Vagina (tissue), 2 donors: ENCODE data around the gene QRFP.

Source experiments
- POLR2A ChIP-seq, 2 donors: fragments of 450-650 bp; IDR thresholded peaks; one replicate each; pipeline ENCODE4 v1.6.1; 2017; ENCODE audit warnings: antibody characterized with exemption in 2 of 2, mild to moderate bottlenecking in 2 of 2, moderate library complexity in 2 of 2
- POLR2AphosphoS5 ChIP-seq, 2 donors: sonication (generic); formaldehyde crosslinking; IDR thresholded peaks; one replicate each; pipeline ENCODE4 v1.9.0; 2017; ENCODE audit warnings: antibody characterized with exemption in 2 of 2, mild to moderate bottlenecking in 2 of 2, low read depth in 1 of 2; ENCODE audit not compliant: insufficient read depth in 1 of 2
- TF ChIP-seq, protein P1 (sequence below), 3 experiments: fragments of 450-650 bp in 2 of 3; fragments of 200-600 bp in 1 of 3; sonication (generic) in 1 of 3; IDR thresholded peaks; one replicate each; pipeline ENCODE4 v1.5.1; 2017 to 2019; ENCODE audit warnings: antibody characterized with exemption in 3 of 3, mild to moderate bottlenecking in 2 of 3, moderate library complexity in 2 of 3

GRCh38 chr9:130908146-130908877 lies 11.7 kb upstream of the QRFP start:
- TF ChIP-seq, protein P1, sequence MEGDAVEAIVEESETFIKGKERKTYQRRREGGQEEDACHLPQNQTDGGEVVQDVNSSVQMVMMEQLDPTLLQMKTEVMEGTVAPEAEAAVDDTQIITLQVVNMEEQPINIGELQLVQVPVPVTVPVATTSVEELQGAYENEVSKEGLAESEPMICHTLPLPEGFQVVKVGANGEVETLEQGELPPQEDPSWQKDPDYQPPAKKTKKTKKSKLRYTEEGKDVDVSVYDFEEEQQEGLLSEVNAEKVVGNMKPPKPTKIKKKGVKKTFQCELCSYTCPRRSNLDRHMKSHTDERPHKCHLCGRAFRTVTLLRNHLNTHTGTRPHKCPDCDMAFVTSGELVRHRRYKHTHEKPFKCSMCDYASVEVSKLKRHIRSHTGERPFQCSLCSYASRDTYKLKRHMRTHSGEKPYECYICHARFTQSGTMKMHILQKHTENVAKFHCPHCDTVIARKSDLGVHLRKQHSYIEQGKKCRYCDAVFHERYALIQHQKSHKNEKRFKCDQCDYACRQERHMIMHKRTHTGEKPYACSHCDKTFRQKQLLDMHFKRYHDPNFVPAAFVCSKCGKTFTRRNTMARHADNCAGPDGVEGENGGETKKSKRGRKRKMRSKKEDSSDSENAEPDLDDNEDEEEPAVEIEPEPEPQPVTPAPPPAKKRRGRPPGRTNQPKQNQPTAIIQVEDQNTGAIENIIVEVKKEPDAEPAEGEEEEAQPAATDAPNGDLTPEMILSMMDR (IDR thresholded peaks at IDR 0.05) = no peak
- TF ChIP-seq POLR2A (IDR thresholded peaks at IDR 0.05) (no peak), POLR2AphosphoS5 (IDR thresholded peaks at IDR 0.05; ENCODE audit: insufficient read depth in 1 of 2, low read depth in 1 of 2) (no peak)
